ENCODE measurements around the gene MCM5. TPM values are rescaled to one million over a fixed set of nuclear protein-coding genes. Genes with fewer than 3 reads are reported as not detected.

The MCM5 gene
- polyA plus RNA-seq, 3 donors: 23.4 to 39.8 (median 25.5) TPM

DNA sequence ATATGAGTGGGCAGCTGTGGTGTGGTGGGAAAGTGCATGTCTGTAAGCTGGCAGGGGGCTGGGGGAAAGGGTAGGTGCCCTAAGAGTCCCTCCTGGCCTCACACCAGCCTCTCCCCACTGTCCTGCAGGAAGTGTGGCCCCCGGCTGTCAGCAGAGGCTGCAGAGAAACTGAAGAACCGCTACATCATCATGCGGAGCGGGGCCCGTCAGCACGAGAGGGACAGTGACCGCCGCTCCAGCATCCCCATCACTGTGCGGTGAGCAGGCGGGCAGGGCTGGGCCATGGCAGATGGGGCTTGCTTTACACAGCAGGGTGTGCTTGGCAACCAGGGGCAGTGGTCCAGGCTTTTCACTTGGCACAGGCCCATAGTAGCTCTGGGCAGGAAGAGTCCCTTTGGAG, 19.8 kb downstream of the MCM5 start:
- no peak for DNase-seq
- no peak overlapping the region for H2AFZ ChIP-seq (ENCODE audit: insufficient read depth, low read depth, low read length, poor library complexity, severe bottlenecking)
- peaks cover 15% of the 10 kb centered on the region for H3K4me1 Mint-ChIP-seq
- no peak overlapping the region for H3K4me3 ChIP-seq (replicated peaks in 1 of 3; ENCODE audit: low read depth in 2 of 3, low read length in 3 of 3)
- peaks cover 84 to 88% of the 10 kb centered on the region in 2 donors for H3K36me3 Mint-ChIP-seq
- H3K4me2 ChIP-seq (replicated peaks; ENCODE audit: extremely low read depth, low read length, poor library complexity, severe bottlenecking): no peak overlapping the region
- WGBS (ENCODE audit: insufficient coverage): 95% methylated on average over 10 of the region's 10 CpGs
- no peaks in the 10 kb centered on the region for H3K79me2 ChIP-seq (ENCODE audit: insufficient read depth, low read length)
- no peaks in the 10 kb centered on the region for H3K9me3 ChIP-seq (replicated peaks in 1 of 2; ENCODE audit: control insufficient read depth in 1 of 2, insufficient read depth in 1 of 2, low read length in 2 of 2)
- TF ChIP-seq CTCF (IDR thresholded peaks at IDR 0.05): no peak
- peaks cover 6 to 16% of the 10 kb centered on the region in 2 donors for H3K4me1 ChIP-seq (ENCODE audit: control insufficient read depth in 1 of 2, insufficient read depth in 2 of 2, low read length in 2 of 2)
- H3K27me3 Mint-ChIP-seq (ENCODE audit: low read depth in 3 of 3): peaks cover 0 to 2% (median 0%) of the 10 kb centered on the region in 3 donors
- peak overlapping the region in 2 of 7 donors; percentile 67 to 71 for H3K27ac Mint-ChIP-seq
- peaks cover 85 to 96% of the 10 kb centered on the region in 2 donors for H3K36me3 ChIP-seq (replicated peaks in 1 of 2; ENCODE audit: control insufficient read depth in 1 of 2, insufficient read depth in 2 of 2, low read length in 2 of 2)
- H4K20me1 ChIP-seq (ENCODE audit: insufficient read depth, low read length): no peaks in the 10 kb centered on the region
- H3K27ac ChIP-seq (ENCODE audit: low read depth in 1 of 2, low read length in 2 of 2): peak overlapping the region in 1 of 2 donors; percentile 73
- no peak overlapping the region for H3K4me3 Mint-ChIP-seq
- intact Hi-C loops (cut with micrococcal nuclease): no loop called here
- H3K9ac ChIP-seq (ENCODE audit: insufficient read depth, low read length, poor library complexity, severe bottlenecking): no peak overlapping the region
- H3K27me3 ChIP-seq (ENCODE audit: control insufficient read depth in 2 of 2, insufficient read depth in 2 of 2, low read length in 2 of 2): no peaks in the 10 kb centered on the region
- no peaks in the 10 kb centered on the region for H3K9me3 Mint-ChIP-seq

- no peak overlapping the region for H3K27ac Mint-ChIP-seq
- H3K27me3 ChIP-seq (ENCODE audit: control insufficient read depth in 2 of 2, insufficient read depth in 2 of 2, low read length in 2 of 2): no peaks in the 10 kb centered on the region
- TF ChIP-seq CTCF (IDR thresholded peaks at IDR 0.05): no peak
- H4K20me1 ChIP-seq (ENCODE audit: insufficient read depth, low read length): no peaks in the 10 kb centered on the region
- H3K36me3 Mint-ChIP-seq: peaks cover 80 to 87% of the 10 kb centered on the region in 2 donors
- 99% methylated on average over 10 of the region's 12 CpGs for WGBS (ENCODE audit: insufficient coverage)
- no peak overlapping the region for H3K9ac ChIP-seq (ENCODE audit: insufficient read depth, low read length, poor library complexity, severe bottlenecking)
- H2AFZ ChIP-seq (ENCODE audit: insufficient read depth, low read depth, low read length, poor library complexity, severe bottlenecking): no peak overlapping the region
- intact Hi-C loops (cut with micrococcal nuclease): no loop called here
- H3K9me3 ChIP-seq (replicated peaks in 1 of 2; ENCODE audit: control insufficient read depth in 1 of 2, insufficient read depth in 1 of 2, low read length in 2 of 2): no peaks in the 10 kb centered on the region
- H3K4me2 ChIP-seq (replicated peaks; ENCODE audit: extremely low read depth, low read length, poor library complexity, severe bottlenecking): no peak overlapping the region
- no peak overlapping the region for H3K4me3 Mint-ChIP-seq
- no peak overlapping the region for H3K27ac ChIP-seq (ENCODE audit: low read depth in 1 of 2, low read length in 2 of 2)
- DNase-seq: no peak
- H3K4me3 ChIP-seq (replicated peaks in 1 of 3; ENCODE audit: low read depth in 2 of 3, low read length in 3 of 3): no peak overlapping the region
- peaks cover 15% of the 10 kb centered on the region for H3K4me1 Mint-ChIP-seq
- H3K79me2 ChIP-seq (ENCODE audit: insufficient read depth, low read length): no peaks in the 10 kb centered on the region
- no peaks in the 10 kb centered on the region for H3K9me3 Mint-ChIP-seq
- H3K27me3 Mint-ChIP-seq (ENCODE audit: low read depth in 3 of 3): peaks cover 0 to 3% (median 0%) of the 10 kb centered on the region in 3 donors
- H3K4me1 ChIP-seq (ENCODE audit: control insufficient read depth in 1 of 2, insufficient read depth in 2 of 2, low read length in 2 of 2): peaks cover 6 to 16% of the 10 kb centered on the region in 2 donors
- peaks cover 85 to 94% of the 10 kb centered on the region in 2 donors for H3K36me3 ChIP-seq (replicated peaks in 1 of 2; ENCODE audit: control insufficient read depth in 1 of 2, insufficient read depth in 2 of 2, low read length in 2 of 2)
Measured at GRCh38 chr22:35421121-35421520, 21.2 kb downstream of the MCM5 start.
